ENCODE results near the gene GP2.

The GP2 gene

GRCh38 chr16:20353379-20353778, 26.1 kb upstream of the GP2 start:
- TF ChIP-seq CTCF (conservative IDR thresholded peaks at IDR 0.05; ENCODE audit: low read length) = no peak
- no peak overlapping the region for H3K4me3 ChIP-seq (ENCODE audit: low read length)
- DNase-seq (ENCODE audit: low read depth) = no peak

DNA sequence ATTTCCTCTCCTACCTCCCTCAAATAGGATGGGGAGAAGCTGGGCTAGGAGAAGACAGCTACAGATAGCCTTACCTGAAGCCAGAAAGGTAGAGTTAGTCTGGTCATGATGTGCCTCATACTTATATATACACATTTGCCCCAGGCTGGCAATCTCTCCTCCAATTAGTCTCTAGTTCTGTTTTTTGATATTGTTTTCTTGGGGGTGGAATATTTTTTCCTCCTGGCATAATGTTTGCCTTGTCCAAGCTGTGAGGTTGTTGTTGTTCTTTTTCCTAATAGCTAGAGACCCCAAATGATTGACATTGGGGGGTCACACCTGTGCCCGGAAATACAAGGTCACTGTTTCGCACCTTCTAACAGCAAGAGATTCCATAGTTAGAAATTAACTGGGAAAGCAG, 25.3 kb upstream of the GP2 start, which contains the start of gene UMOD:
TSS of gene UMOD (minus strand) at position 101 of the 400 bp plus-strand sequence. CDS start 1,978 bp downstream, outside the sequence.
- DNase-seq (ENCODE audit: low read depth) = no peak
- no peak within 1 kb of the TSS for H3K4me3 ChIP-seq (ENCODE audit: low read length)
- TF ChIP-seq CTCF (conservative IDR thresholded peaks at IDR 0.05; ENCODE audit: low read length) = no peak

DNA sequence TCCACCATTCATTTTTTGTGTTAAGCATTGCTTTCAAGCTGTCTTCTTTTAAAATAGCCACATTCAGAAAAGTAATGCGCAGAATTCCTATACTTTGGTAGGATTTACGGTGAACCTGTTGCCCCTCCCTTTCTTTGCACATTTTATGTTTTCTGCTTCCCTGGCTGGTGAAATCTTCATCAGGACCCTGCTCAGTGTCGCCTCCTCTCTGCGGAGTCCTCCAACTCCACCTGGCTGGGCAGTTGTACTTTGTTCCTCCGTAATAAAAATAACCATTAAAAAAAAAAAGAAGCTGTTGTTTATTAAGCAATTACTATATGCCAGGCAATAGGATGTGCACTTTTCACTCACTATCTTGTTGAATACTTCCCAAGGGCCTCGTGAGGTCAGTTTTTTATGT, 22.3 kb upstream of the GP2 start:
- TF ChIP-seq CTCF (conservative IDR thresholded peaks at IDR 0.05; ENCODE audit: low read length) = no peak
- no peak overlapping the region for H3K4me3 ChIP-seq (ENCODE audit: low read length)
- DNase-seq (ENCODE audit: low read depth) = no peak

DNA sequence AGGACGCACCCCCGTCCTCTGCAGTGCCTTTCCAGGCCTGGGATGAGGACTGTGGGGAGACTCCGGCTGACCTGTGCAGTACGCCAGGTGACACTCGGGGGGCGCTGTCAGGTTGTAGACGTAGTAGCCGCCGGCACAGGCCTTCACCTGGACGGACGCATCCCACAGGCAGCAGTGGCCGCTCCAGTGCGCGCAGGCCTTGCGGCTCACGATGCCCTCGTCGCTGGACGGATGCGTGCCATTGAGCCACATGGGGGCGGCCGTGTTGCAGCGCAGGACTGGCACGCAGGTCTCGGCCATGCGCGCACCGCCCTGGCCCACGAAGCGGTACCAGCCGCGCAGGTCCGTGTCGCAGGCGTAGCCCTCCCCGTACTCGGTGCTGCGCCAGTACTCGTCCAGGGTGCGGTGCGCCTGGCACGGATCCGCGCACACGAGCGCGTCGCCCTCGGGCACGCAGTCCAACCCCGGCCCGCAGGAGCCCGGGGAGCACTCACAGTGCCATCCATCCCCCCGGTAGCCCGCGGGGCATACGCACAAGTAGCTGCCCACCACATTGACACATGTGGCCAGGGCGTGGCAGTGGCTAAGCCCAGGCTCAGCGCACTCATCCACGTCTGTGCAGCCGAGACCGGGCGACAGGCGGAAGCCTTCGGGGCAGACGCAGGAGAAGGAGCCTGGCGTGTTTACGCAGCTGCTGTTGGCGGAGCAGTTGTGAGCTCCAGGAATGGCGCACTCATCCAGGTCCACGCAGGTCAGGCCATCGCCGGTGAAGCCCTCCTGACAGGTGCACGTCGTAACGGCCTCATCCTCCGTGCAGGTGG, 21.3 kb upstream of the GP2 start:
- H3K4me3 ChIP-seq (ENCODE audit: low read length) = no peak overlapping the region
- no peak for TF ChIP-seq CTCF (conservative IDR thresholded peaks at IDR 0.05; ENCODE audit: low read length)
- DNase-seq (ENCODE audit: low read depth) = no peak

GRCh38 chr16:20347666-20348364, 20.5 kb upstream of the GP2 start:
- no peak overlapping the region for H3K4me3 ChIP-seq (ENCODE audit: low read length)
- DNase-seq (ENCODE audit: low read depth) = no peak
- no peak for TF ChIP-seq CTCF (conservative IDR thresholded peaks at IDR 0.05; ENCODE audit: low read length)

- no peak for TF ChIP-seq CTCF (conservative IDR thresholded peaks at IDR 0.05; ENCODE audit: low read length)
- no peak for DNase-seq (ENCODE audit: low read depth)
- H3K4me3 ChIP-seq (ENCODE audit: low read length) = no peak overlapping the region
Measured at GRCh38 chr16:20344611-20345010, 17.3 kb upstream of the GP2 start.

DNA sequence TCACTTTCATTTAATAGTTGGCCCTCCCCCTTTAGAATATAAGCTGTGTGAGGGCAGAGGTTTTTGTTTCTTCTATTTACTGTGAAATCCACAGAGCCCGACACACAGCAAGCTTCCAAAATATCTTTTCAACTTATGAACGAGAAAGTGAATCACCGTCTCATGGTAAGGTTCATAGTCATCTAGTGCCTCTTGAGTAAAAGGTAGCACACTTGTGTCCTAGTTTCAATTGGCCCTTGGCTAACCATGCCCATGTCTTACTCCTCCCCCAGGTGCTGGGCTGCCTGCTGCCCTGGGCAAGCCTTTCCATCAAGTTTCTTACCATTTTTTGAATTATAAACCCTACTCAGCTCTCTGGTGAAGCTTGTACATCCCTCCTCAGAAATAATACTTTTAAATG, 12.4 kb upstream of the GP2 start:
- no peak for DNase-seq (ENCODE audit: low read depth)
- H3K4me3 ChIP-seq (ENCODE audit: low read length) = no peak overlapping the region
- TF ChIP-seq CTCF (conservative IDR thresholded peaks at IDR 0.05; ENCODE audit: low read length) = no peak

All from AG10803 (cell line).